ENCODE measurements around the gene SMPDL3A.

Gene SMPDL3A

GRCh38 chr6:122803171-122803661 lies 14.2 kb downstream of the SMPDL3A start:
- DNase-seq (ENCODE audit: low read depth in 3 of 3, low spot score in 1 of 3) = no peak

GRCh38 chr6:122804962-122805485 lies 16.0 kb downstream of the SMPDL3A start:
- no peak for DNase-seq (ENCODE audit: low read depth in 3 of 3, low spot score in 1 of 3)

- DNase-seq (ENCODE audit: low read depth in 3 of 3, low spot score in 1 of 3) = no peak
Observed at GRCh38 chr6:122806291-122806690, 17.2 kb downstream of the SMPDL3A start.

- no peak for DNase-seq (ENCODE audit: low read depth in 3 of 3, low spot score in 1 of 3)
Observed at GRCh38 chr6:122808121-122808885, 19.2 kb downstream of the SMPDL3A start.

GRCh38 chr6:122809001-122809400 lies 19.9 kb downstream of the SMPDL3A start:
- no peak for DNase-seq (ENCODE audit: low read depth in 3 of 3, low spot score in 1 of 3)

- no peak for DNase-seq (ENCODE audit: low read depth in 3 of 3, low spot score in 1 of 3)
Observed at GRCh38 chr6:122809691-122810090, 20.6 kb downstream of the SMPDL3A start.

GRCh38 chr6:122810189-122810588 lies 21.1 kb downstream of the SMPDL3A start:
- no peak for DNase-seq (ENCODE audit: low read depth in 3 of 3, low spot score in 1 of 3)

GRCh38 chr6:122817358-122817757 lies 28.3 kb downstream of the SMPDL3A start:
- DNase-seq (ENCODE audit: low read depth in 3 of 3, low spot score in 1 of 3) = no peak

GRCh38 chr6:122817766-122818165 lies 28.7 kb downstream of the SMPDL3A start:
- no peak for DNase-seq (ENCODE audit: low read depth in 3 of 3, low spot score in 1 of 3)

- DNase-seq (ENCODE audit: low read depth in 3 of 3, low spot score in 1 of 3) = no peak
Observed at GRCh38 chr6:122818866-122819265, 29.8 kb downstream of the SMPDL3A start.

GRCh38 chr6:122821095-122821494 lies 32.0 kb downstream of the SMPDL3A start:
- no peak for DNase-seq (ENCODE audit: low read depth in 3 of 3, low spot score in 1 of 3)

GRCh38 chr6:122825163-122825562 lies 36.1 kb downstream of the SMPDL3A start:
- DNase-seq (ENCODE audit: low read depth in 3 of 3, low spot score in 1 of 3) = no peak

GRCh38 chr6:122829456-122829855 lies 40.4 kb downstream of the SMPDL3A start:
- no peak for DNase-seq (ENCODE audit: low read depth in 3 of 3, low spot score in 1 of 3)

GRCh38 chr6:122831511-122831910 lies 42.5 kb downstream of the SMPDL3A start:
- no peak for DNase-seq (ENCODE audit: low read depth in 3 of 3, low spot score in 1 of 3)

GRCh38 chr6:122832459-122832858 lies 43.4 kb downstream of the SMPDL3A start:
- no peak for DNase-seq (ENCODE audit: low read depth in 3 of 3, low spot score in 1 of 3)

GRCh38 chr6:122833021-122833491 lies 44.0 kb downstream of the SMPDL3A start:
- no peak for DNase-seq (ENCODE audit: low read depth in 3 of 3, low spot score in 1 of 3)

- no peak for DNase-seq (ENCODE audit: low read depth in 3 of 3, low spot score in 1 of 3)
Observed at GRCh38 chr6:122838060-122838780, 49.2 kb downstream of the SMPDL3A start.

- DNase-seq (ENCODE audit: low read depth in 3 of 3, low spot score in 1 of 3) = no peak
Observed at GRCh38 chr6:122839472-122839871, 50.4 kb downstream of the SMPDL3A start.

GRCh38 chr6:122839906-122840305 lies 50.8 kb downstream of the SMPDL3A start:
- DNase-seq (ENCODE audit: low read depth in 3 of 3, low spot score in 1 of 3) = no peak

- DNase-seq (ENCODE audit: low read depth in 3 of 3, low spot score in 1 of 3) = no peak
Observed at GRCh38 chr6:122845464-122845863, 56.4 kb downstream of the SMPDL3A start.

GRCh38 chr6:122845916-122846612 lies 57.0 kb downstream of the SMPDL3A start:
- DNase-seq (ENCODE audit: low read depth in 3 of 3, low spot score in 1 of 3) = no peak
